C4-2B (cell line): ENCODE results near the gene FLT1.

Source experiments
- ZFX ChIP-seq: fragments of 450-650 bp; IDR thresholded peaks from 2 replicates; pipeline ENCODE4 v1.6.1; 2017
- TF ChIP-seq, protein P1 (sequence below): fragments of 450-650 bp; conservative IDR thresholded peaks from 2 replicates; pipeline ENCODE4 v1.5.1; 2017; ENCODE audit warnings: mild to moderate bottlenecking

DNA sequence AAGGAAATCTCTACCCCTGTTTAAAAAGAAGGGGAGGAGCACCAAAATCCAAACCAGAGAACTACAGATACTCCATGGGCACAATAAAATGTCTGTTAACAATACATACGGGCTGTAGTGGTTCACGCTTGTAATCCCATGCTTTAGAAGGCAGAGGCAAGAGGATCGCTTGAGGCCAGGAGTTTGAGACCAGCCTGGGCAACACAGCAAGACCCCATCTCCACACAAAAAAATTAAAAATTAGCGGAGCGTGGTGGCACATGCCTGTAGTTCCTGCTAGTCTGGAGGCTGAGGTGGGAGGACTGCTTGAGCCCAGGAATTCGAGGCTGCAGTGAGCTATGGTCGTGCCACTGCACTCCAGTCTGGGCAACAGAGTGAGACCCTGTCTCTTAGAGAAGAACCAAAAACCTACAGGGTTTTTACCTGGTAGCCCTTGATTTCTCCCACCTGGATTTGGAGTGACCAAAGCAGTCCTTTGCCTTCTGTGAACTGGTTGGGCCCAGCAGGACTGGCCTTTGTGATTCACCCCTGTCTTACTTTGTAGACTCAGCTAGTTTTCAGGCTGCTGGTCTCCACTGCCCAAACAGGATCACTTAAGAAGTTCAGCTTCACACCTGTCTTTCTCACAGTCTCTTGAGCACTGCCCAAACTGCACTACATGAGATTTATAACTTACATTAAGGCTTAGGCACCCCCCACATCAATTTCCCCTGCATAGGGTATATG, 38.7 kb upstream of the FLT1 start:
- TF ChIP-seq, protein P1, sequence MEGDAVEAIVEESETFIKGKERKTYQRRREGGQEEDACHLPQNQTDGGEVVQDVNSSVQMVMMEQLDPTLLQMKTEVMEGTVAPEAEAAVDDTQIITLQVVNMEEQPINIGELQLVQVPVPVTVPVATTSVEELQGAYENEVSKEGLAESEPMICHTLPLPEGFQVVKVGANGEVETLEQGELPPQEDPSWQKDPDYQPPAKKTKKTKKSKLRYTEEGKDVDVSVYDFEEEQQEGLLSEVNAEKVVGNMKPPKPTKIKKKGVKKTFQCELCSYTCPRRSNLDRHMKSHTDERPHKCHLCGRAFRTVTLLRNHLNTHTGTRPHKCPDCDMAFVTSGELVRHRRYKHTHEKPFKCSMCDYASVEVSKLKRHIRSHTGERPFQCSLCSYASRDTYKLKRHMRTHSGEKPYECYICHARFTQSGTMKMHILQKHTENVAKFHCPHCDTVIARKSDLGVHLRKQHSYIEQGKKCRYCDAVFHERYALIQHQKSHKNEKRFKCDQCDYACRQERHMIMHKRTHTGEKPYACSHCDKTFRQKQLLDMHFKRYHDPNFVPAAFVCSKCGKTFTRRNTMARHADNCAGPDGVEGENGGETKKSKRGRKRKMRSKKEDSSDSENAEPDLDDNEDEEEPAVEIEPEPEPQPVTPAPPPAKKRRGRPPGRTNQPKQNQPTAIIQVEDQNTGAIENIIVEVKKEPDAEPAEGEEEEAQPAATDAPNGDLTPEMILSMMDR, result no peak
- no peak for TF ChIP-seq ZFX
